Frontal cortex (tissue), 4 donors: ENCODE measurements around the gene SDK2. TPM values are rescaled to one million over a fixed set of nuclear protein-coding genes. Genes with fewer than 3 reads are reported as not detected.

Experiments
- DNase-seq, 2 donors: peaks; one replicate each; pipeline ENCODE4 v3.0.0; 2012; ENCODE audit warnings: low spot score in 2 of 2
- FAIRE-seq: peaks from 2 replicates; lab custom pipeline; 2012; peaks lifted over from hg19 to GRCh38; lab: Jason Lieb, UNC
- total RNA-seq: library from RNA; depleted of rRNA; stranded (reverse); fragments of >200 nt; gene quantifications from one replicate; pipeline ENCODE4 v1.2.3, GENCODE V29; 2014
- donor health status: control.
- donor health status: control.
- donor health status: control.

SDK2 gene
- total RNA-seq, 1 donor from 2014 or later = 6.9 TPM

DNA sequence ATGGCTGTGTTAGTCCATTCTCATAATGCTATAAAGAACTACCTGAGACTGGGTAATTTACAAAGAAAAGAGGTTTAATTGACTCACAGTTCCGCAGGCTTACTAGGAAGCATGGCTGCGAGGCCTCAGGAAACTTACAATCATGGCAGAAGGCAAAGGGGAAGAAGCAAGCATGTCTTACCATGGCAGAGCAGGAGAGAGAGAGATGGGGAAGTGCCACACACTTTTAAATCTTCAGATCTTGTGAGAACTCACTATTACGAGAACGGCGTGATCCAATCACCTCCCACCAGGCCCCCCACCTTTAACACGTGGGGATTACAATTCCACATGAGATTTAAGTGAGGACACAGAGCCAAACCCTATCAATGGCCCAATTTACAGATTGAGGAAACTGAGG, 96.5 kb downstream of the SDK2 start:
- DNase-seq (no peak), FAIRE-seq (no peak)

DNA sequence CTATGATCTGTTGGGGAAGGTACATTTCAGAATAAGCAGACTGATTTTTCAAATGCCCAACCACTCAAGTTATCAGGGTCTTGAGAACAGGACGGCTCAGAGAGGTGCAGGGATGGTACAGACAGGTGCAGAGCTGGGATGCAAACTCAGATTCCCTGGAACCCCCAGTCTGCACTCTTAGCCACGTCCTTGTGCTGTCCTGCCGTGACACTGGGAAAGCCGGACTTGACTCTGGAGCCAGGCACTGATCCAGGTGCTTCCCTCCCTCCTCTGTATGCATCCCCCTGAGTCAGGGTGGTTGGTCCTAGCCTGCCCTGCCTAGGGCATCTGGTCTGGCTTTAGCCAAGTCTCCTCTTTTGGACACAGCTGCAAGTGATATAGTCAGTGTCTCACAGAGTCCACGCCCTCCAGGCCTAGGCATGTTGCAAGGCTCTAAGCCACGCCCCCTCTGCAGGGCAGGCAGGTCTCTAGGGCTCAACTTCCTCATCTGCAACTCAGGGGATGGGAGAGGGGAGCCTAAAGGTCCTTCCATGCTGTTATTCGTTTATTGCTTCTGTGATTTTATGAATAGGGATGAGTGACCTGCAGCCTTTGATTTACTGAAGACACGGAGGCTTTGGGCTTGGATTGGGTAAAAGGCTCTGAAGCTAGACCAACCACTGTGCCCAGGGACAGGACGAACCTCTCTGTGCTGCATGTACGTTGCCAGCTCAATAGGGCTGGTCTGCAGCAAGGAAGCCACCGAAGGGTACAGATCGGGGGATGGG, 97.3 kb downstream of the SDK2 start:
- no peak for FAIRE-seq

DNA sequence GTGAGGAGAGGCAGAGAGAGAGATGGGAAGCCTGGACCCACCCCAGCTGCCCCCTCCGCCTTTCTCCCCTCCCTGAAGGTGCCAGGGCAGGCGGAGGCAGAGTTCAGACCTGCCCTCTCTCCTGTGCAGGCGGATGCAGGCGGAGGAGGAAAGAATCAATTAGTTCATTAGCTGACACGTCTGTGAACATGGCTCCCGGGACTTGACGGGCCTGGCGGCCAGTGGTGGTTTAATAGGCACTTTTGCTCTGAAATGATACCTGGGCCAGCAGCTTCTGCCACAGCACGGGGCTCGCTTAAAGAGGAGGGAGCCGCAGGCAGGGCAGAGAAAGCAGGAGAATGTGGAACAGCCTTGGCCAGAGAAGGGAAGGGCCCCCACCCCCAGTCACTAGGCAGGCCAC, 98.1 kb downstream of the SDK2 start:
- no peak for FAIRE-seq
- DNase-seq = no peak

More for the DNA sequence above, 97.3 kb downstream of the SDK2 start:
- DNase-seq = no peak

DNA sequence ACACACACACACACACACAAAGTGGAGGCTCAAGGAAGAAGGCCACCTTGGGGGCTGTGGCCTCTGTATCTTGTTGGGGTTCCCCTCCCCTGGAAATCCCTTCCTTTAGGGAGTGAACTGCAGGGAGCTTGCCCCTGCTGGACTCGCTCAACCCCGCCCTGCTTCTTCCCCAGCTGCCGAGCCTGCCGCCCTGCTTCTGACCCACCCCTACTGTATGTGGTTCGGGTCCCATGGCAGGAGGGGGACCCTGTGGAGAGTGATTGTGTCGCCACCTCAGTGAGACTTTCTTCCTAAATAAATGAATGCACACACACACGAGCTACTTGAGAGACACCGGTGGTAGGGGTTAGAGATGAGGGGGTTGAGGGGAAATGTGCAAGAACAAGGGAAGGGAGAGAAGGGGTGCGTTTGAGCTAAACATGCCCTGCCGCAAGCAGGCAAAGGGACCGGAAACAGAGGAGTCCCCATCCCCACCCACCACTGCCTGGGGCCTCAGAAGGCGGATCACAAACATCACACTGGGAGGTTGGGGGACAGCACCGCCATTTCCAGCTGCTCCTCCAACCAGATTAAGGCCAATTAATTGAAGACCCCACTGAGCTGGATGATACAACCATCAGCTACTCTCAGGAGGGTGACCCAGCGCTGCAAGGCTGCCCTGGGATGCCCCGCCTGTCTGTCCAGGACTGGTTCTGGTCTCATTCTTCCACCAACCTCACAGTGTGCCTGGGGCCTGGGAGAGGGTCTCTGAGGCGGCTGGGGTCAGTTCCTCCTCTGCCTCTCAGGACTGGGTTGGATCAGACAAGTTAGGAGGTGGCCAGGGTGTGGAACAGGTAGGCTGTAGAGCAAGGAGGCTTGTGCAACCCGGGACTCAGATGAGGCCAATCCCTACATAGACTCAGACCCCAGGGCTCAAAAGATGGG, 98.9 kb downstream of the SDK2 start:
- DNase-seq (no peak), FAIRE-seq (no peak)

DNA sequence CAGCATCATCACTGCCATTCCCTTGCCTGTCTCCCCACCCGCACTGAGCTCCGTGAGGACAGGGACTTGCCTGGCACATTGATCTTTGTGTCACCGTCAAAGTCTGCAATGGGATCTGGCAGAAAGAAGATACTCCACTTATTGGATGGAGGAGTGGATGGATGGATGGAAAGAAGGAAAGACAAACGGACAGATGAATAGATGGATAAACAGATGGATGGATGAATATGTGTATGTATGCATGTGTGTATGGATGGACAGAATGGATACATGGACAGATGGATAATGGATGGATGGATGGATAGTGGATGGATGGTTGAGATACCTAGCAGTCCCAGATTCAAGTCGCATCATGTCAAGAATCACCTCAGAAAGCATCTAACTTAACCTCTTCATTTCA, 99.9 kb downstream of the SDK2 start:
- DNase-seq (no peak), FAIRE-seq (no peak)

DNA sequence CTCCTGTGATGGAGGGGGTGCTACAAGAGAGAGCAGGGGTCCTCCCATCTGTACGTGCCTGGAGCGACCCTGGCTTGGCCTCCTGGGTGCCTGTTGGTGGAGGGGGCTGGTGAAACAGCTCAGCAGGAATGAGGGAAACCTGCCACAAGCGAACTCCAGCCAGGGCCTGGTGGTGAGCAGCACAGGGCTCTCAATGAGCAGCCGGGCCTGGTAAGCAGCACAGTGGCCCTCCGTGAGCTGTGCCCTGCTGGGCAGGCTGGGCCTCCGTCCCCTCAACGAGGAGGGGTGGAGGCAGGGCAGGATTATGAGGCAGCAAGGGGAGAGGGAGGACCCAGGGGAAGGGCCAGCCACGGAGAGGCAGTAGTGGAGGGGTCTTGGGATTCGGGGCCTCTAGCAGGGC, 101.9 kb downstream of the SDK2 start:
- DNase-seq (no peak), FAIRE-seq (no peak)

DNA sequence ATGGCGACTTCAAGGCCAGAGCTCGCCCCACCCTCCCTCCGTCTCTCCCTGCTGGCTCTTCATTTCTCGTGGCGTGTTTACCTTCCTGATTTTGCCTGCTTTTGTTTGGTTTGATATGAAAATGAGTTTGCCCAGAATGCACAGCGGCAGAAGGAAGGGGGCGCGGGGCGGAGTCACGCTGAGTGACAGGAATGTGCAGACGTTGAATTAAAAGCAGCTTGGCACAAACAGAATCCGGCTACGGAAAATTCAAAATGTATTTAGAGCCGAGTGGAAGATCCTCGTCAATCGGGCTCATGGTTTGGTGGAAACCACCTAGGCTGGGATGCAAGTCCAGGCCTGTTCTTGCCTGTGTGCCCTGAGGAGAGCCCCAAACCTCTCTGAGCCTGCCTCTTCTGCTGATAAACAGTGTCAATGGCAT, 102.7 kb downstream of the SDK2 start:
- DNase-seq (no peak), FAIRE-seq (no peak)

DNA sequence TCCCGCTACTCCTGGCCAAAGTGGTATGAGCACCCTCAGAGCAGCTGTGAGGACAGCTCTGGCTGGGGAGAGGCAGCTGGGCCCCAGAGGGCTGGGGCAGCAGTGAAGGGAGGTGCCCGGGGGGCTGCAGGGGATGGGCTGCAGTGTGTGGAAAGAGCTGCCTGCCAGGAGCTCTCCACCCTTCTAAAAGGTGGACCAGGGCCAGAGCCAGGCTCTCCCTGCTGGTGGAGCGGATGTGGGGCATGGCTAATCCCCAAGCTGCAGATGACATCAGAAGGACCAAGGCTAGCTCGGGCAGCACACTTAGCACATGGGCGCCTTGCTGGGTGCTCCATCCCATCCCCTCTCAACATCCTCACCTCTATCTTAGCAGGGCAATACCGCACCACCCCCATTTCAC, 103.1 kb downstream of the SDK2 start:
- FAIRE-seq (no peak), DNase-seq (no peak)

DNA sequence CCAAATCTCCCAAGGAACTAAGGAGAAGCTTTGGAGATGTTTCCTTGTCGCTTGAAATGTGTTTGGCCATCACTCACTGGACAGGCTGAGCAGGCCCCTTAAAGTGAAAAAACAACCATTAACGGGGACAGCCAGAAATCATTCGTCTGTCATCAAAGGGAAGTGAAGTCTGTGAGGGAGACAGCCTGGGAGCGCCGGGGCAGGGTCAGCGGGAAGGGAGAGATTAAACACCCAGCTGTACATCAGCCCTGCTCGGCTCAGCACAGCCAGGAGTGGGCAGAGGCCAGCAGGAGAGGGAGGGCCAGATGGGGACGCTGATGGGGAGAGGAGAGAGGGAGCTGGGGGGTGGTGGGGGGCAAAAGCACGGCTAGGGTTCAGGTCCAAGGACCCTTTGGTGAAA, 105.1 kb downstream of the SDK2 start:
- FAIRE-seq = no peak
- no peak for DNase-seq

DNA sequence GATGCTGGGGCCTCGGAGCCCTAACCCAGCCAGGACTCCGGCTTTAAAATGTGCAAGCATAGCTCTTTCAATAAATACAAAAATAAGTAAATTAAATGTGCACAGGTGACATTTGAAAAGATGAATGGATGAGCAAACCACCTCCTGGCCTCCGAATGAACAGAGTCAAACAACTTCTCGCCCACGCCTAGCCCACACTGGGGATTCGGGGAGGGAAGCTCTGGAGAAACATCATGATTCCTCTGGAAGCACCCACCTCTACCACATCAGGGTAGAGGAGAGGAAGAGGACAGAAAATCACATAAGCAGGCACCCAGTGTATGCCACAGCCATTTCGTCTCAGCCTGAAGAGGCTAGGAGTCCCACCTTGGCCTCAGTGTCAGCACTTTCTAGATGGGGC, 105.8 kb downstream of the SDK2 start:
- DNase-seq (no peak), FAIRE-seq (no peak)

DNA sequence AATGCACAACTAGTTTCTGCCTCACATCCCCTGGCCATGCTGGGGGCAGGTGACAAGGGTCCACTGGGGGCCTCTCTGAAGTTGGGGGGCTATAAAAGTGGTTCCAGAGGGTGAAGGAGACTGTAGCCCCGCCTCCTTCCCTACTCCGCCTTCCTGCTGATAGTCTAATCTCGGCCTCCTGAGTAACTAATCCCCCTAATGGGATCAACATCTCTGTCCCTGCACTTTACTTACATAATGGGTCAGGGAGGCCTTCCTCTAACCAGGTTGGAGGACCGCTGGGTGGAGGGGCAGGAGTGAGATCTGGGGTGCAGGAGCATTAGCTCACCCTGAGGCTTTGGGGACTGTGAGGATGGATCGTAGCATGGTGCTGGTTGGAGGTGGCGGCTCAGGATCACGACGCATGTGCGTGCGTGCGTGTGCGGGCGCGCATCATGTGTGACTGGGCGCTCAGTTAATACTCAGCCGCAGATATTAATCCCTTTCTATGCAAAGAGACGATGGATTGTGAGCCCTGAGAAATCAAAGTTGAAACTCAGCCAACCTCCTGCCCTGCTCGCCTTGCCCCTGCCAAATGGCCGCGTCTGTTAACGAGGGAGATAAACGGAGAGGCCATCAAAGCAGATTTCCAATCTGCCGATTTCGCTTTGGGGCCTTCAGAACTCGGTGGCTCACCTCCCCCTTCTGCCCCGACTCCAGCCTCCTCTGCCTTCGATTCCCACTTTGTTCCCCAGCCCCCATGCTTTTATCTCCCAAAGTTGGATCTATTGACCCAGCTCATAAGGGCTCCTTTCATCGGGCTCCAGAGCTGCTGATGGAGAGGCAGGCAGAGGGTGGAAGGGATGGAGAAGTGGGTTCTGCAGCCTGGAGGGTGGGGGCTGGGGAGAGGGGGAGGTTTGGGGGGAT, 107.3 kb downstream of the SDK2 start:
- DNase-seq (no peak), FAIRE-seq (no peak)

DNA sequence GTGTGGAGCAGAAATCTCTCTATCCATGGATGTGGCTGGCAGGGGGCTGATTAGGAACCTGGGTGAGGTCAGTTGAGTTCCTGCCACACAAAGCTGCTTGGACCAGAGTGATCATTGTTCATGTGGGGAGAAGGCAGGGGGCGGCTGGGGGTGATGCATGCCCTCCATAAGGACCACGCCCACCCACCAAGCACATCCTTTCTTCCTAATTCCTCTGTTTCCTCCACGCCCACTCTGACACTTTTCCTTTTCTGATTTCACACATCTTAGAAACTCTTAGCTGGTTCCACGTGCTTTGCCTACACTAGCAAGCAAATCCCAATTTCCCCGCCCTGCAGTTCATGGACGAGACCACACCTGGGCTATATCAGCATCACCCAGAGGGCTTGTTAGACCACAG, 108.5 kb downstream of the SDK2 start:
- FAIRE-seq = no peak
- DNase-seq = no peak

DNA sequence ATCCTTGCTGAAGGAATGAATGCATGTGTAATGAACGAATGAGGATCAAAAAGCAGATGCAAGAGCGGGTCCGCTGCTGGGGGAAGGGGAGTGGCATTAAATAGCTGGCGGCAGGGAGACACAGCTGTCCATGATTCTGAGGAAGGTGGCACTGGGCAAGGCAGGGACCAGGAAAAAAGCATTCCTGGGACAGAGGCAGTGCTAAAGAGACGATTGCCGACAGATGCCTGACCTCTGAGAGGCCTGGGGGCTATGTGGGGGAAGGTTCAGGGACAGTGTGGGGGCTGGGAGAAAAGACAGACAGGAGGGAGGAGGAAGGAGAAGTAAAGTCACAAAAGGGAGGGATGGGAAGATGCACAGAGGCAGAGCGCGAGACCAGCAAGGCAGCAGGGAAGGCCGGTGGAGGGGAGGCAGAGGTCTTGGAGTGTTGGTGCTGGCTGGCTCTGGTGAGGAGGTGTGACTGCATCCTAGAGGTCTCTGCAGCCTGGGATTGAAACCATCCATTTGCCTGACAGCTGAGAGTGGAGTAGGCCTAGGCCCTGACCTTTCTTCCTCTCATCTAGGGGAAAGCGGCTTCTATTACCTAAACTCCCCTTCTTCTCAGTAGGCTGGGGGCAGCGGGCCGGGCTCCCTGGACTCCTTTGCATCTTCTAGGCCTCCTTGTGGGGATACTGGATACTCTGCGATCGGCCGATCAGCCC, 109.9 kb downstream of the SDK2 start:
- DNase-seq (no peak), FAIRE-seq (no peak)

DNA sequence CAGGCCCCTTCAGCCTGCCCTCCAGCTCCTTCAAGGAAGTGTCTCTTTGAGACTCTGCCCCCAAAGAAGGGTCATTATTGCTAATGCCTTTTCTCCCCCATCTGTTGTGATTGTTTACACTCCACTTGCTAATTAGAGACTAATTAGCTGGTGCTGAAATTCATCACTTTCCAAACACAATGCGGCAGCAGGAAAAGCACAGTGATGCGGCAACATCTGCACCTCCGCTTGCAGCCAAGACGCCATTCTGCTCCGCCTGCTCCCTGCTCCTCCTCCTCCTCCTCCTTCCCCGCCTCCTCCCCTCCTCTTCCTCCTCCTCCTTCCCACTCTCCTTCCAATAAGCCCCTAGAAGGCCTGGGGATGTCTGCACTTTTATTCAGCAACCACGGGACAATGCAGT, 110.5 kb downstream of the SDK2 start:
- FAIRE-seq = no peak
- no peak for DNase-seq

DNA sequence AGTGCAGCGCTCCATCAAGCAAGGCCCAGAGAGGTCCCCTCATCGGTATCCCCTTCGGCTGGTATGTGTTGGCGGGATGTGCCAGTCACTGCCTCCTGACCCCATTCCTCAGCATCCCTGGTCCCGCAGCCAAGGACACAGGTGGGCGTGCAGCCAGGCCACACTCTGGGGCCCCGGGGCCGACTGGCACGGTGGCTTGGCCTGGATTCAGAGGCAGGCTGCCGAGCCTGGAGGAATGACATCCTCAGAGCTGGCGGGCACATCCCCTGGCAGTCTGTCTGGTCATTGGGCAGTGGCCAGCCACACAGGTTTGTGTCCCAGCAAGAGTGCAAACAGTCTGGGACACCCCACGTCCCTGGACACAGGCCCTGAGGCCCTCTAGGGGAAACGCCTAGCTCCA, 111.1 kb downstream of the SDK2 start:
- FAIRE-seq (no peak), DNase-seq (peak in 1 of 2 donors; percentile 55)

DNA sequence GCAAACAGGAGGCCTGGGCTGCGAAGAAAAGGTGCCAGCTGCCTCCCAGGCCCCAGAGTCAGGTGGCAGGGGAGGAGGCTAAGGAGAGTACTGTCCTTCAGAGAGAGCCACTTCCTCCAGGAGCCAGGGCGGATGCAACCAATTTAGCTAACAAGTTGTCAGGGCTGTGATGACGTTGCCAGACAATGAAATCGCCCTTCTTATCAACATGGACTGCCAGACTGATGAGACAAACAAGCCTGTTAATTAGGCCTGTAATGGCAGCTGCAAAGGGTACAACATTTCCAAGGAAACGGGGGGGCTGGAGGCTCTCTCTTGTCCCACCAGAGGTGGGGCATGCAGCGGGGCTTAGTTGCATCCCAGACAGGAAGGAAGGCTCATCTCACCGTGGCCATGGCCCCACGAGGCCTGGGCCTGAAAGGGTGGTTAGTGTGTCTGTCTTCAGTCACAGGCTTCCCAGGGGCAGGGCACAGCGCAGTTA, 111.8 kb downstream of the SDK2 start:
- FAIRE-seq (no peak), DNase-seq (no peak)

DNA sequence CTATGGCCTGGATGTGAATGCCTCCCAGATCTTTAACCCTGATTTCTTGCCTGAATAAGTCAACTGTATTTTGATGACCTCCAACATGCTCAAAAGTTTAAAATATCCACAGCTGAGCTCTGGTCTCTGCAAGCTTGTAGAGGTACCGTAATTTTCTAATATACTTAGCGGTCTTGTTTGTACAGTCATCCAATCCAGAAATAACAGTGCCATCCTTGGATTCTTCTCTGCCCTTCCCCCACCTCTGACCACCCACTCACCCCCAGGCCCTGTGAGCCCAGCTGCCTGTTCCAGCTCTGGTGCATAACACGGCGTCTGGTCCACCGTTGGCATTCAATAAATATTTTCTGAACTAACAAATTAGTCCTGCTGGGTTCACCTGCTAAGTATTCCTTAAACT, 113.1 kb downstream of the SDK2 start:
- DNase-seq = no peak
- no peak for FAIRE-seq

DNA sequence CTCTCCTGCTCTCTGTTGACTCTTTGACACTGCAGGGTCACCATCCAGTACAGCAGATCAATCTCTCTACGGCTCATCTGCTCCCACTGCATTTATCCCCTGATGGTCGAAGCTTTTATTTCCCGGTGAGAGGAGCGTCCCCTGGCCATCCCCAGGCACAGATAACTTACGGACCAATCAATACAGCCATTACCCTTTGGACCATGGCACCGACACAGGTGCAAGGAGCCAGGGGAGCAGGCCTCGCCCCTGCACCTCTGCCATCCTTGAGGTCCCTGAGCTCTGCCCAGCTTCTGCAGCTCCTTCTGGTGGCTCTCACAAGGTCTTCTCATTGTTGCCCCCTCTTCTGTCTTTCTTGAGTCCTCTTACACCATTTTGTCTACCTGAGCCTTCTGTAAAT, 115.6 kb downstream of the SDK2 start:
- DNase-seq (no peak), FAIRE-seq (no peak)

DNA sequence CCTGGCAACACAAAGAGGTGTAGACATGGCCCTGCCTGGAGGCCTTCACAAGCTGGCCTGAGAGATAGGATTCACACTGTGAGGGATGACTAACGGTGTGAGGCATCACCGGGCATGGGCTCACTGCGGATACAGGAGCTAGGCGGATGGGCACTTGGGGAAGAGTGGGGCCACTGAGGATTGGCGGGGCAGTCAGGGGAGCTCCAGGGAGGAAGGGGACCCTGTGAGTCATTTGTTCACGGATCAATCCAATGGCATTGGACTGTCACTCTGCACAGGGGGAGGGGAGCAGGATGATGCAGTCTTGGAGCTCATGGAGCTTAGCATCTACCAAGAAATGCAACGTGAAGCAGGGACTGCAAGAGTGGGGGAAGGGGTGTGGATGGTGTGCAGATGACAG, 117.3 kb downstream of the SDK2 start:
- DNase-seq (no peak), FAIRE-seq (no peak)
